Anterior cingulate cortex (tissue), 58 donors: ENCODE measurements around the gene LNX1.
"Not testable (repeated sequence)": the region's sequence is repeated elsewhere in the genome, so short reads cannot be mapped to it uniquely, and the experiment has no call there.

Experiments used
- DNase-seq, 58 donors: peaks; one replicate each; lab custom pipeline; 2025; lab: John Stamatoyannopoulos, UW

LNX1 gene

GRCh38 chr4:53421791-53422190 is 169.5 kb downstream of the LNX1 start:
- no peak for DNase-seq

- DNase-seq, result no peak
Measured at GRCh38 chr4:53419208-53419607, 172.1 kb downstream of the LNX1 start.

- not testable (repeated sequence) for DNase-seq
Measured at GRCh38 chr4:53409479-53409878, 181.8 kb downstream of the LNX1 start.
